NCI-H2029 treated with DMSO at 0.1 percent for 48 hours (cell line): Measurements from ENCODE around the gene PADI3.
"Not testable (repeated sequence)": the region's sequence is repeated elsewhere in the genome, so short reads cannot be mapped to it uniquely, and the experiment has no call there.

Source experiments
- DNase-seq: peaks from one replicate; lab custom pipeline; 2025; lab: John Stamatoyannopoulos, UW

Gene PADI3

DNA sequence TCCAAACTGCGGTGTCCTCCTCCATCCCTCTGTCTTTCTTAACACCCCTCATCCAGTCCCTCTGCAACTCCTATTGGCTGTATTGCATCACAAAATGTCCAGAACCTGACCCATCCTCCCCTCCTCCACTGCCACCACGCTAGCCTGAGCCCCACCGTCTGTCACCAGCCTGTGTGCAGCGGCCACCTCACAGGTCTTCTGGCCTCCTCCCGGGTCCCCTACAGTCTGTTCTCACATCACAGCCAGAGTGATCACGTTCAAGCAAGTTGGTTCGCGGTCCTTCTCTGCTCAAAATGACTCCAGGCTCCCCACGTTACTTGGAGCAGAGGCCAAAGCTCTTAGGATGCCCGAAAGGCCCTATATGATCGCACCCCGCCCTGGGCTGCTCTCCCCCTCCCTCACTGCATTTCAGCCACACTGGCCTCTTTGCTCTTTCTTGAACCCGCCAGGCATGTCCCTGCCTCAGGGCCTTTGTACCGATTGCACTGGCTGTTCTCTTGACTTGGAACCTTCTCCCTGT is 56.7 kb downstream of the PADI3 start:
- DNase-seq = no peak

DNA sequence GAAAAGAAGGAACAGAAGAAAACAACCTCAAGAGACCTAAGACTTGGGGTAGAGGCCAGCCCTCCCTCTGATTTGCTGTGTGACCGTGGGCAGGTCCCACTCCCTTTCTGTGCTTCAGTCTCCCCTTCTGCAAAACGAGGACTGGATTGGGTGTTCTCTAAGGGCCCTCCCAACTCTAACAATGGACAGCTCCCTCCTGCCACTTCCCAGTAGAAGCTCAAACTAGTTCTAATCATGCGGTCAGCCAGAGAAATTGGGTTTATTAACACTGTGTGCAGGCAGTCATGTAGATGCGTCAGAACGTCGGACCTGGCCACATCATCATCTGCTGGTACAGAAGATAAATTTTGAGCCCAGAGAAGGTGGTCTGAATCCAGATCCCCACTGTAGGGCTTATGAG is 57.5 kb downstream of the PADI3 start:
- no peak for DNase-seq

DNA sequence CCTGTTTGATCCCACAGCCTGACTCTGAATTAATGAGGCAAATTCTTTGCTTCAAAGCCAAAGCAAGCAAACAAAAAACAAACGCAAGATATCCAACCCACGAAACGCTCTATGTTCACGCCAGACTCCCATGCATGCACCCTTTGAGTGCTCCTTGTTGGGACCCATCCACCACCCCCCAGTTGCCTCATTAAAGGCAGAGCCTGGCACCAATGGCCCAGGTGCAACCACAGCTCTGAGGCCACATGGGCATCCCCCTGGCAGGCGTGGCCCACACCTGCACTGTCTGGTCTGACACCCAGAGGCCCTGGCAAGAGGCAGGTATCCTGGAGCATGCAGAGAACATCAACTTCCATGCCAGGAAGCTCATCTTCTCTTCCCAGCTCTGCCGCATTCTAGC is 58.0 kb downstream of the PADI3 start:
- no peak for DNase-seq

GRCh38 chr1:17307329-17307728 is 58.4 kb downstream of the PADI3 start:
- DNase-seq = no peak

DNA sequence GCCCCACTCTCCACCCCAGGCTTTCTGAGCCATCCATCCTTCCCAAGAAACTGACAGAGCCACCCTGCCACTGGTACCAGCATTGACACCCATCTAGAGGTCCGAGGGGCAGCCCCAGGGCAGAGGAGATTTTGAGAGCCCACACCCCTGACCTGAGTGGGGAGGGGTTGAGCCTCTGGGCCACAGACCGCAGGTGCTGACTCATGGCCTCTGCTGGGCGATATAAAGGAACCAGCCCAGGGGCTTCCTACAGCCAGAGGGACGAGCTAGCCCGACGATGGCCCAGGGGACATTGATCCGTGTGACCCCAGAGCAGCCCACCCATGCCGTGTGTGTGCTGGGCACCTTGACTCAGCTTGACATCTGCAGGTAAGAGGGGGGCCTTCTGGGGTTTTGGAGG is 59.0 kb downstream of the PADI3 start, which contains the start of gene PADI4:
TSS of gene PADI4 (plus strand) at position 252 of the 400 bp plus-strand sequence. CDS start at position 278, 26 bp downstream.
- DNase-seq = no peak

DNA sequence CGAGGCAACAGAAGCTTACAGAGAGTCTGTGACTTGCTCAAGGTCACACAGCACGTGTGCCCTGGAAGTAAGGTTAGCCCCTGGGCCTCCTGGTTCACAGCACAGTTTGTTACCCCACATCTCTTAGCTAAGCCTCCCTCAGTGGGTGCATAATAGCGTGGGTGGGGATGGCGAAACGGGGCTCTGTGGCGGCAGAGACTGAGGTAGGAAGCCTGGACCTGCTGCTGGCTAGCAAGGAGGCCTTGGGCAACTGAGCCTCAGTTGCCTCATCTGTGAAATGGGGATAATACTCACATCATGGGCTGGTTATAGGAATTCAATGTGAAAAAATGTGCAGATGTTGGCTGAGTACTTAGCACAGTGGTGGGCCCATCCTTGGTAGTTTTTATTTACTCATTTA is 59.7 kb downstream of the PADI3 start:
- DNase-seq = no peak

- DNase-seq = no peak
These were observed 60.6 kb downstream of the PADI3 start for GRCh38 chr1:17309426-17310067.

DNA sequence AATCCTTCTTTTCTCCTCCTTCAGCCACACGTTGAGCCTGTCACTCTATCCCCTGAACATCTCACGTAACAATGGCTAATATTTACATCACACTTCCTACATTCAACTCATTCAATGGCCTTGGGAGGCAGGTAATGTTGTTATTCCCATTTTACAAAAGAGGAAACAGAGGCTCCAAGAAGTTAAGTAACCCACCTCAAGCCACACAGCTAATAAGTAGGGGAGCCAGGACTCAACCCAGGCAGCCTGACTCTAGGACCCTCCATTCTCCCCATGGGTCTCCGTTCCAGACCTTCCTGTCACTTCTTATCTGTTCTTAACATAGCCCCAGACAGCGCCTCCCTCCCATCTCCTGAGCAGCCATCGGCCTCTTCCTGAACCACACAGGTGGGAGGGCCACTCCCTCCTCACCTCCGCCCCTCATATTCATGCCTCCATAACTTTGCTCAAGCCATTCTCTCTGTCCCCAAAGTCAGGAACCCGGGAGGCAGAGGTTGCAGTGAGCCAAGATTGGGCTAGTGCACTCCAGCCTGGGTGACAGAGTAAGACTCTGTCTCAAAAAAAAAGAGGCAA is 61.3 kb downstream of the PADI3 start:
- DNase-seq = no peak

DNA sequence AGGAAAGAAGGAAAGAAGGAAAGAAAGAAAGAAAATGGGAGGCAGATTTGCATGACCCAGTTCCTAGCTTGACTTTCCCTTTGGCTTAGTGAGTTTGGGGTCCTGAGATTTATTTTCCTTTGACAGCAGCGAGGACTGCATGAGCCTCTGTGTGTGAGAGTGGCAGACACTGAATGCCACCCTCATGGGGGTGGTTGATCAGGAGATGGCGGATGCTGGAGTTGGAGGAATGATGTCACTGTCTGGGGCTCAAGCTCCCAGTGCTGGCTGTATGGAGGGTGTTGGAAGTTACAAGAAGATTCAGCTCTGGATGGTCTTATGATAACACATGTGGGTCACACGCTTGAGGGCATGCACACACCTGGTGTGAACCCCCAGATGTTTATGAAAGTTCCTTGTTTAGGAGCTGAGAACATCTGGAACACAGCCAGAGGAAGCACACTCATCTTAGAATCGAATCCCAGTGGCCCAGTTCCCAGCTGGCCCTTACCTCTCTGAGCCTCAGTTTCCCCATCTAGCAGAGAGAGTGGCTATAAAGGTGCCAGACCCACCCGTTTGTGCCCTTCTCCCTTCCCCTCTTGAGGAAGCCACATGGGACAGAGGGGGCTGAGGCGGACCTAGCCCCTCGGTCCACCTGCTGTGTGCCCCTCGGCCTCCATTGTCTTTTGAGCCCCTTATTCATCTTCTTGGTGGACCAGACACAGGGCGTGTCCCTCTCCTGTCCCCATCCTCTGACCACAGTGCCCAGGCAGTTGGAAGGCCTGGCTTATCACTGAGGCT is 64.8 kb downstream of the PADI3 start:
- no peak for DNase-seq

DNA sequence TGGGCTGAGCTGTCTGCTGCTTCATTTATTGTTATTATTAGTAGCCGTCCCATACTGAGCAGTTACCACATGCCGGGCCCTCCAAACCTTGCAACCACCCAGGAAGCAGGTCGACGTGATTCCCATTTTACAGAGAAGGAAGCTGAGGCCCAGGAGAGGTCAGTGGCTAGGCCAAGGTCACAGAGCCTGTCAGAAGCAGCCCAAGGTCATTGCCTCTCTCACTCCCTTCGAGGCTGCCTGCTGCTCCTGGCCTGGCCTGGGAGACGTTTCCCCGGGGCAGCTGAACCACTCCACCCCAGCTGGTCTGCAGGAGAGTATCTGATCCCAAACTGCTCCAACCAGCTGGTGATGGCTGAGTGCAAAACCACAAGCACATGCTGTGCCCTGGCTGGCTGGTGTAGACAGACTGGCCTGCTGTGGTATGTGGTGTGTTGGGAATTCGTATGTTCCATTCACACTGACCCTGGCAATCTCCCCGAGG is 65.6 kb downstream of the PADI3 start:
- no peak for DNase-seq

- DNase-seq = no peak
These were observed 66.7 kb downstream of the PADI3 start for GRCh38 chr1:17315542-17316130.

GRCh38 chr1:17316704-17317103 is 67.8 kb downstream of the PADI3 start:
- DNase-seq = no peak

- DNase-seq = no peak
These were observed 69.4 kb downstream of the PADI3 start for GRCh38 chr1:17318262-17318661.

DNA sequence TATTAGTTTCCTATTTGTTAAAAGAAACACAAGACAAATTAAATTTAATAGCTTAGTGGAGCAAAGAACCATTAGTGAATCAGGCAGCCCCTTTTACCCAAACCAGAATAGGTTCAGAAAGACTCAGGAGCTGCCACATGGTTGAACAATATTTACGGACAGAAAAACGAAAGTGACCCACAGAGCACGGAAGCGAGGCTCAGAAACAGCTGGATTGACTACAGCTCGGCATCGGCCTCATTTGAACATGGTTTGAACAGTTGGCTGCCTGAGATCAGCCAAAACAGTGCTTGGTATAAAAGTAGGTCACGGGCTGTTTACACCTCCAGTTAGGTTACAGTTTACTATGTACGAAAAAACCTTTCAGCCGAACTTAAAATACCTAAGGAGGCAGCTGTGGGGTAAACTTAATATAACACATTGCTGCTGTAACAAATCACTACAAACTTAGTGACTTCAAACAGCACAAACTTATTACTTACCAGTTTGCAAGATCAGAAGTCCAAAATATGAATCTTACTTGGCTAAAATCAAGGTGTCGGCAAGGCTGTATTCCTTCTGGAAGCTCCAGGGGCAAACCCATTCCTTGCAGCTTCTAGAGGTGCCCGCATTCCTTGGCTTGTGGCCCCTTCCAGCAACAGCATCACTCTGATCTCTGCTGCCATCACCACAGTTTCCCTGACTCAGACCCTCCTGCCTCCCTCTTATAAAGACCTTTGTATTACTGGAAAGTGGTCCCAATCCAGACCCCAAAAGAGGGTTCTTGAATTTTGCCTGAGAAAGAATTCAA is 70.9 kb downstream of the PADI3 start:
- no peak for DNase-seq

DNA sequence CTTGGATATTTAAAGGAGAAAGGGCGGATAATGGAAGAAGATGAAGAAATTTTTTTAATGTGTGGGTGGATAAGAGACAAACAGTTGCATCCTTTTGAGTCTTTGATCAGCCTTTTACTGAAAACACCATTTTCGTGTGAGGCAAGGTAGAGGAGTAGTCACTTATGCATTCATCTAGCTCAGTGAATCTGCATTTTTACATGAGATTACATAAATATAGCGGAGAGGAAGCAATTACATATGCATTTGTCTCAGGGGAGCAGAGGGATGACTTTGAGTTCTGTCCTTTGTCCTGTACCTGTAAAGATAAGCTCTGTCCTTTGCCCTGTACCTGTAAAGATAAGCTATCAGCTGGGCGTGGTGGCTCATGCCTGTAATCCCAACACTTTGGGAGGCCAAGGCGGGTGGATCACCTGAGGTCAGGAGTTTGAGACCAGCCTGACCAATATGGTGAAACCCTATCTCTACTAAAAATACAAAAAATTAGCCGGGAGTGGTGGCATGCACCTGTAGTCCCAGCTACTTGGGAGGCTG is 73.0 kb downstream of the PADI3 start:
- not testable (repeated sequence) for DNase-seq

- DNase-seq = no peak
These were observed 80.0 kb downstream of the PADI3 start for GRCh38 chr1:17328855-17329254.

DNA sequence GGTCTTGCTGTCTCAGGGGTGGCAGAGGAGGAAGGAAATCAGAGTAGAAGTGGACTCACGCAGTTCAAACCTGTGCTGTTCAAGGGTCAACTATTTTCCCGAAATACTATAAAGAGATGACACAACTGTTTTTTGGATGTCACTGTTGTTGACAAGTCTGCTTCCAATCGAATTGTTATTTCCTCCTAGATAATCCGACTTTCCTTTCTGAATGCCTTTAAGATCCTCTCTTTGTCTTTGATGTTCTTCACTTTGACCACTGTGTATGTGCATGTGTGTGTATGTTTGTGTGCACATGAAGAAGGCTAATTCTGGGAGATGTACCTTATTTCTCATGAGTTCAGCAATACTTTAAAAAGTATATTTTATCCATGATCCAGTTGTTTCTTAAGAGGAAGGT is 80.7 kb downstream of the PADI3 start:
- no peak for DNase-seq

- no peak for DNase-seq
These were observed 82.0 kb downstream of the PADI3 start for GRCh38 chr1:17330856-17331255.

- no peak for DNase-seq
These were observed 84.2 kb downstream of the PADI3 start for GRCh38 chr1:17333081-17333480.
